NB4 (cell line): ENCODE data around the gene LZTFL1.

Experiments
- DNase-seq: peaks from one replicate; pipeline ENCODE4 v3.0.0; 2010; ENCODE audit warnings: low read depth
- H3K4me3 ChIP-seq: one replicate; pipeline ENCODE4 v1.5.1; 2011; ENCODE audit warnings: mild to moderate bottlenecking, low read depth, low read length, moderate library complexity
- CTCF ChIP-seq: IDR thresholded peaks from one replicate; pipeline ENCODE4 v1.5.1; 2012; ENCODE audit warnings: low read depth, low read length
- MAX ChIP-seq: IDR thresholded peaks from 2 replicates; pipeline ENCODE4 v1.6.1; 2011; ENCODE audit warnings: low read depth, low read length
- MYC ChIP-seq: IDR thresholded peaks from 2 replicates; pipeline ENCODE4 v1.6.1; 2011; ENCODE audit warnings: low read depth, low read length
- POLR2A ChIP-seq: IDR thresholded peaks from 2 replicates; pipeline ENCODE4 v1.6.1; 2011; ENCODE audit warnings: mild to moderate bottlenecking; ENCODE audit not compliant: insufficient read length; ENCODE audit errors: extremely low read depth

The LZTFL1 gene

GRCh38 chr3:45826908-45827307 lies 15.0 kb downstream of the LZTFL1 start:
- no peak overlapping the region for H3K4me3 ChIP-seq
- no peak for DNase-seq
- TF ChIP-seq MAX (no peak), CTCF (no peak), MYC (no peak), POLR2A (no peak)

- TF ChIP-seq POLR2A, result no peak
- DNase-seq, result no peak
- H3K4me3 ChIP-seq, result no peak overlapping the region
Measured at GRCh38 chr3:45826321-45826720, 15.6 kb downstream of the LZTFL1 start.

- TF ChIP-seq CTCF, result no peak
- no peak for TF ChIP-seq POLR2A
- TF ChIP-seq MAX, result no peak
- TF ChIP-seq MYC, result no peak
- no peak overlapping the region for H3K4me3 ChIP-seq
- no peak for DNase-seq
Measured at GRCh38 chr3:45821127-45821526, 20.8 kb downstream of the LZTFL1 start.

GRCh38 chr3:45819543-45819942 lies 22.4 kb downstream of the LZTFL1 start:
- DNase-seq, result no peak
- H3K4me3 ChIP-seq, result no peak overlapping the region

DNA sequence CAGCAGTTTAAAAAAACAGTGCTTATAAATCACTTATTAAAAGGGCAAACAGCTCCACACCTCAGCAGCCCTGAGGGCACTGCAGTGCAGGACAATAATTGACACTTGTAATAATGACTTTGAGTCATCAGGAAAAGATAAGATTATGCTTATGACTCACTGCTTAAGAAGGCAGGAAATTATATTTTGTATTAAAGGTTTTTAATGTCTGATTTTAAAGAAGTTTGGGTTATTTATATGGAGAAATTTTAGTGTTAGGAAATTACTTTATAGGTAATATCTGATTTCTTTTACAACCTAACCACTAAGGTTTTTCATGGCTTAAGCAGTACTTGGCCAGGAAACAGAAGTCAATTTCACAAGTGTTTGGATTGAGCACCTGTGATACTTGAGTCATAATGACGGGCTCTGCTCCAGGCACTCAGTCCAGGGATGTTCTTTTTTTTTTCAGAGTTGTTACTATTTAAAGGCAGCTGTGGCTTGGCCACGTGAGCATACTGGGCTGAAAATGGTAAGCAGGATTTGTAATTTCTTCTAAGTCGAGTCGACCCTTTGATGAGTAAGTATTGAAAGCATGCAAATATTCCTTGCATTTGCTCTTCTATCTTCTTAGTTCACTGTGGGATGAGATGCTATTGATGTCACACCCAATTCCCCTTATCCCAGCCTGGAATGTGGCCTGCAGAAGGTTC lies 23.9 kb downstream of the LZTFL1 start:
- TF ChIP-seq POLR2A, result no peak
- no peak for TF ChIP-seq CTCF
- TF ChIP-seq MYC, result no peak
- no peak for TF ChIP-seq MAX
- DNase-seq, result no peak

More at GRCh38 chr3:45819543-45819942, 22.4 kb downstream of the LZTFL1 start:
- TF ChIP-seq POLR2A, result no peak
- no peak for TF ChIP-seq CTCF
- no peak for TF ChIP-seq MAX
- TF ChIP-seq MYC, result no peak

GRCh38 chr3:45816544-45816943 lies 25.4 kb downstream of the LZTFL1 start:
- TF ChIP-seq POLR2A, result no peak
- DNase-seq, result no peak
- no peak overlapping the region for H3K4me3 ChIP-seq

More for the DNA sequence above, 23.9 kb downstream of the LZTFL1 start:
- no peak overlapping the region for H3K4me3 ChIP-seq

DNA sequence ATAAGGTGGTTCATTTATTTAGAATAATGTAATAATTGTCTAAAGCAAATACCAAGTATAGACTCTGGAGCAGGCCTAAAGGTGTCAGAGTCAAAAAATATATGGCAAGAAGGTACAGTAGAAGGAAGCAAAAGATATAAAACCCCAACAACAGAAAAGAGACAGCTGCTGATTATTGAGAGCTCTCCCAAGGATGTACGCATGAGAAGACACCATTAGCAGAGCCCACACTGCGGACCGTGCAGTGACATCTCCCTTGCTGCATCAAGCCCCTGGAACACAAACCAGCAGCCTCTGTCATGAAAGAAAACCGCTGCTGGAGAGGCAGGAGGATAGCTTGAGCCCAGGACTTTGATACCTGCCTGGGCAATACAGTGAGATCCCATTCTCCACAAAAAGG lies 27.6 kb downstream of the LZTFL1 start:
- TF ChIP-seq MAX (no peak), CTCF (no peak), MYC (no peak)
- H3K4me3 ChIP-seq, result no peak overlapping the region
- no peak for DNase-seq
